ENCODE results near the gene FAF1.
"Not testable (repeated sequence)": the region's sequence is repeated elsewhere in the genome, so short reads cannot be mapped to it uniquely, and the experiment has no call there.

FAF1 gene

DNA sequence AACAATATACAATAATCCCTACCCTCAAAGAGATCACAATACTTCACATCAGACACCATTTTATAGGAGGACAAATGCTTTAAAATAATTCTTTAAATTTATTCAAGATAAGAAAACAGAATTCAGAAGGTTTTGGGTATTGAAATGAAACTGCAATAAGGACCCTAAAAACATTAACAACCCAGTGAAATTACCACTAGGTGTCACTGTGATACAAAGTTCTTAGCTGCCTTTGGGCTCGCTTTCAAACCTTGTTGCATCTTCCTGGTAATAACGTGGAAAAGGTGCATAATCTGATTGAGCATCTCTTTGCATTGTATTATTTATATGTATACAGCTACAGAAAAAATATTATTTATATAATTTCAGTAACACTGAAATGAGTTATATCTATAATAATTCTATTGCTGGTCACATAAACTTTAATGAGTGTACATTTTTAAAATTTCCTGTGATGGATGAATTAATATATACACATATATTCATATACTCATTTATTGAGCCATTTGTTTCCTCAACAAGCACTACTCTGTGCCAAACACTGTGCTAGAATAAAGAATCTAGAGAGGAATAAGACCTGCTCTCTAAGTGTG, 185.2 kb downstream of the FAF1 start:
- peak; percentile 28 for DNase-seq (ENCODE audit: low spot score)

DNA sequence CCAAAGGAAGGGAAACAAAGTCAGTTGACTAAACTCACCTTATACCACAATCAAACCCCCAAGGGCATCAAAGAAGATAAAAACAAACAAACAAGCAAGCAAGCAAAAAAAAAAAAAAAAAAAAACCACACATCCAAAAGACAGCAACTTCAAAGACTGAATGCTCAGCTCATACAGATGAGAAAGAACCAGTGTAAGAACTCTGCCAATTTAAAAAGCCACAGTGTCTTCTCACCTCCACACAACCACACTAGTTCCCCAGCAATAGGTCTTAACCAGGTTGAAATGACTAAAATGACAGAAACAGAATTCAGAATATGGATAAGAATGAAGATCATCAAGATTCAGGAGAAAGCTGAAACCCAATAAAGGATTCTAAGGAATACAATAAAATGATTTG, 193.4 kb downstream of the FAF1 start:
- DNase-seq (ENCODE audit: low spot score), result no peak

DNA sequence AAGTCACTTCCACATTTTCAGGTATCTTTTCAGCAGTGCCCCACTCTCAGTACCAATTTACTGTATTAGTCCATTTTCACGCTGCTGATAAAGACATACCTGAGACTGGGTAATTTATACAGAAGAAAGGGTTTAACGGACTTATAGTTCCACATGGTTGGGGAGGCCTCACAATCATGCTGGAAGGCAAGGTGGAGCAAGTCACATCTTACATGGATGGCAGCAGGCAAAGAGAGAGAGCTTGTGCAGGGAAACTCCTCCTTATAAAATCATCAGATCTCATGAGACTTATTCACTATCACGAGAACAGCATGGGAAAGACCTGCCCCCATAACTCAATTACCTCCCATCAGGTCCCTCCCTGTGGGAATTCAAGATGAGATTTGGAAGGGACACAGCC, 203.5 kb downstream of the FAF1 start:
- not testable (repeated sequence) for DNase-seq (ENCODE audit: low spot score)

DNA sequence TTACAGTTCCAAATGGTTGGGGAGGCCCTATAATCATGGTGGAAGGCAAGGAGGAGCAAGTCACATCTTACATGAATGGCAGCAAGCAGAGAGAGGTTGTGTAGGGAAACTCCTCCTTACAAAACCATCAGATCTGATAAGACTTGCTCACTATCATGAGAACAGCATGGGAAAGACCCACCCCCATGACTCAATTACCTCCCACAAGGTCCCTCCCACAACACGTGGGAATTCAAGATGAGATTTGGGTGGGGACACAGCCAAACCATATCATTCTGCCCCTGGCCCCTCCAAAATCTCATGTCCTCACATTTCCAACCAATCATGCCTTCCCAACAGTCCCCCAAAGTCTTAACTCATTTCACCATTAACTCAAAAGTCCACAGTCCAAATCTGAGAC, 205.3 kb downstream of the FAF1 start:
- not testable (repeated sequence) for DNase-seq (ENCODE audit: low spot score)

DNA sequence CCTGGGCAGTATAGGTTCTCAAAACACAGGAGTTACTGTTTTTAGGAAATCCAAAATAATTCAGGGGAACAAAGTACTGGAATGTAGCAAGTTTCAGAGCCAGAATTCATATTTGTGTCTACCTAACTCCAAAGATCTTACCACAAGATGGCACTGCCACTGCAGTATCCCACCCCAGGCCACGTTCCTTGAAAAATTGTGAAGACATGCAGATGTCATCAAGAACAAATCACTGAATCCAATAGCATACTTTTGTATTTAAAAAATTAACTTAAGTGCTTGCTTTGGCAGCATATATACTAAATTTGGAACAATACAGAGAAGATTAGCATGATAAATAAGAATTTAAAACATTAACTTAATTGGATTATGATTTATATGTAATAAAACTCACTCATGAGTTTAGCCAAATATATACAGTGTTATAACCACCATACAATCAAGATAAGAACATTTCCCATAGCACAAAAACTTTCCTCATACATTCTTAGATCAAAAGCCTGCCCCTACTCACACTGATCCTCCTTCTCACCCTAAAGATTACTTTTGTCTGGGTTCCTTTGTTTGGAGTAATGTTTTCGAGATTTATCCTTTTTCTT, 209.9 kb downstream of the FAF1 start:
- peak; percentile 28 for DNase-seq (ENCODE audit: low spot score)

DNA sequence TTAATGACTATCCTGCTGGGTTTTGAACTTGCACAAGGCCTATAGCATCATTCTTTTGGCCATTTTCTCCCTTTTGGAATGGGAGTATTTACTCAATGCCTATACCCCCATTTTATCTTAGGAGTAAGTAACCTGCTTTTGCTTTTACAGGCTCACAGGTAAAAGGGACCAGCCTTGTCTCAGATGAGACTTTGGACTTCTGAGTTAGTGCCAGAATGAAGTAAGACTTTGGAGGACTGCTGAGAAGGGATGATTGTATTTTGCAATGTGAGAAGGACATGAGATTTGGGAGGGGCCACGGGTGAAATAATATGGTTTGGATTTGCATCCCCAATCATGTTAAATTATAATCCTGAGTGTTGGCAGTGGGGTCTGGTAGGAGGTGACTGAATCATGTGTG, 212.7 kb downstream of the FAF1 start:
- no peak for DNase-seq (ENCODE audit: low spot score)

GRCh38 chr1:50742523-50742922, 217.5 kb downstream of the FAF1 start:
- peak; percentile 3 for DNase-seq (ENCODE audit: low spot score)

DNA sequence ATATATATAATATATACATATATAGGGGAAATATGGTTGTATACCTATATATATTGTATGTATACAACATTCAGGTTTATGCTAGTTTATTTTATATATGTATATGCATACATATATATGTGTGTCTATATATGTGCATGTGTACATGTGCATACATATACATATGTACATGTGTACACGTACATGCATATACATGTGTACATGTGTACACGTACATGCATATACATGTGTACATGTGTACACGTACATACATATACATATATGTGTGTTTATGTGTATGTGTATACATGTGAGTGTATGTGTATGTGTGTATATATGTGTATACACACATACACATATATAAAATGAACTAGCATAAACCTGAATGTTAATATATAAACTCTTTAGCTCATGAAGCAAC, 220.9 kb downstream of the FAF1 start:
- DNase-seq (ENCODE audit: low spot score), result no peak

DNA sequence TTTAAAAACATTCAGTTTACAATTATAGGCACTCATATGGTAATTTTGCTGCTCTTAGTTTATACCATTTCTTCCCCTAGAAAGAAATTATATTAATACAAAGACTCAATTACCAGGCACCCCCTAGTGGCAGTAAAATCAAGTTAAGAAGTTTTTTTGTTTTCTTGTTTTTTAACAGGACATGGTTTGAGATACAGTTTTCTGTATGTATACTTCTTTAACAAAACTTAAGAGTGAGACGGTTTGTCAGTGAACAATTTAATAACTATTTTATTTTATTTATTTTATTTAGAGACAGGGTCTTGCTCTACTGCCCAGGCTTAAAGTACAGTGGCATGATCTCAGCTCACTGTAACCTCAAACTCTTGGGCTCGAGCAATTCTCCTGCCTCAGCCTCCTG, 224.6 kb downstream of the FAF1 start:
- DNase-seq (ENCODE audit: low spot score), result peak; percentile 27

- not testable (repeated sequence) for DNase-seq (ENCODE audit: low spot score)
Observed at GRCh38 chr1:50727578-50727977, 232.5 kb downstream of the FAF1 start.

- DNase-seq (ENCODE audit: low spot score), result no peak
Observed at GRCh38 chr1:50724626-50725286, 235.3 kb downstream of the FAF1 start.

GRCh38 chr1:50720457-50721053, 239.5 kb downstream of the FAF1 start:
- no peak for DNase-seq (ENCODE audit: low spot score)

DNA sequence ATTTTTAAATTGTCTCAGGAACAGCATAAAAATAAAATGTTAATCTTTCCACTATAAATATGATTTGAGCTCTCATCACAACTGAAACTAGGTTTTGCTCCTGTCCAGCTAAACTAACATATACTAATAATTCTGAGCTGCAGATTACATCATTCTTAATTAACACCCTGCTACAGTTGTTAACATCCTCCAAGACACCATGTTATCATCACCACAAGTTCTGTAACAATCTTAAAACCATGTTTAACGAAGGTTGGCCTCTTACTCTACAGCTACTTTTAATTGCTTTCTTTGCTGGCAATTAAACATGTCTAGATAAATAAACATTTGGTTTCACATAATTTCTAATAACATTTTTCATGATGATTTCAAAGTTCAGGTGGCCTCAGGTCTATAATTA, 240.9 kb downstream of the FAF1 start:
- DNase-seq (ENCODE audit: low spot score), result no peak

- no peak for DNase-seq (ENCODE audit: low spot score)
Observed at GRCh38 chr1:50717327-50717726, 242.7 kb downstream of the FAF1 start.

DNA sequence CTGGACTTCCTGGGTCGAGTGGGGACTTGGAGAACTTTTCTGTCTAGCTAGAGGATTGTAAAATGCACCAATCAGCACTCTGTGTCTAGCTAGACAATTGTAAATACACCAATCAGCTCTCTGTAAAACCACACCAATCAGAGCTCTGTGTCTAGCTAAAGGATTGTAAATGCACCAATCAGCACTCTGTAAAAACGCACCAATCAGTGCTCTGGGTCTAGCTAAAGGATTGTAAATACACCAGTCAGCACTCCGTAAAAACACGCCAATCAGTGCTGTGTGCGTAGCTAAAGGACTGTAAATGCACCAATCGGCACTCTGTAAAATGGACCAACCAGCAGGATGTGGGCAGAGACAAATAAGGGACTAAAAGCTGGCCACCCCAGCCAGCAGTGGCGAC, 243.6 kb downstream of the FAF1 start:
- DNase-seq (ENCODE audit: low spot score), result not testable (repeated sequence)

DNA sequence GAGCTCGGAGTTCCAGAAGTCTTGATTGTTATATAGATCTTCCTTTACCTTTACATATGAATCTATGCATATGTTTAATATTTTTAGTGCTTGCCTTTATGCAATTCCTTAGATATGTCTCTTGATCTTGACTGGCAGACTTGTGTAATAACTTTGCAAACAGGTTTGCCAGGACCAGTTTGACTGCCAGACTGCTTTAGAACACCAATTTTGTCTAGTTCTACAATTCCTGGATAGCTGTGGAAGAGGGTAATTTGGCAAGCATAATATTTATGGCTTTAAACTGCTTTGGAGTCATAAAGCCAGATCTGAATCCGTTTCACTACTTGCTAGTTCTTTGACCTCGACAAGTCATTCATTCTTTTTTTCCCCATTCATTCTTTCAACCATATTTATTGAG, 250.0 kb downstream of the FAF1 start:
- DNase-seq (ENCODE audit: low spot score), result no peak

- no peak for DNase-seq (ENCODE audit: low spot score)
Observed at GRCh38 chr1:50707824-50708223, 252.2 kb downstream of the FAF1 start.

DNA sequence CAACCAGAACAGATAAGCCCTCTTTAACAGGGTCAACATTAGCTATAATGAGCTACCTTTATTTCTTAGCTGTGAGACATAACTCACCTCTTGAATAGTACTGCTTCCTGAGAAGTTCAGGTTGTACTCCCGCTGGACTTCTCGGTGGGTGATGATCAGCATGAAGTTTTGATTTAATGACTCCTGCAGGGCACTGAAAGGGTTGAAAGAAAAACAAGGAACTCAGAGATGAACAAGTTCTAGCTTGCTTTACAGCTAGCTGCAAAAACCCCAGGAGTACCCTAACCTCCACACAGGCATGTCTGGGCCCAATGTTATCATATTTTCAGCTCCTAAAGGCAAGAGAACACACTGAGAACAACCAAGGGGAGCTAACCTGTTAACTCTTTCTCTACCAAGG, 254.4 kb downstream of the FAF1 start:
- no peak for DNase-seq (ENCODE audit: low spot score)

- DNase-seq (ENCODE audit: low spot score), result no peak
Observed at GRCh38 chr1:50705041-50705440, 255.0 kb downstream of the FAF1 start.

DNA sequence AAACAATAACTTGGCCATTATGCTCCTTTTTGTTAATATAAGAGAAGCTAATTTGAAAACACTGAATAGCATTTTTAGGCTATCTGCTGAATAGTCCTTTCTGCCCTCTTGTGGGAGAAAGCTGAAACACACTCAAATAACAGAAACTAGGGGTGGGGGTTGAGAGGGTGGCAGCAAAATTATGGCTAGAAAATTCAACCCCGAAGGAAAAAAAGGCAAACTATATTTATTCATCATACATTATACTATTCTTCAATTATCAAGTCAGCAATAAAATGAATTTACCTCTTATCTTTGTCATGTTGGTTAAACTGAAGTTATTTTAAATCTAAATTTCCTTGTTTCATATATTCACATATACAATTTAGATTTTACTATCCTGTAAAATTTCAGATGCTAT, 255.9 kb downstream of the FAF1 start:
- peak; percentile 43 for DNase-seq (ENCODE audit: low spot score)

DNA sequence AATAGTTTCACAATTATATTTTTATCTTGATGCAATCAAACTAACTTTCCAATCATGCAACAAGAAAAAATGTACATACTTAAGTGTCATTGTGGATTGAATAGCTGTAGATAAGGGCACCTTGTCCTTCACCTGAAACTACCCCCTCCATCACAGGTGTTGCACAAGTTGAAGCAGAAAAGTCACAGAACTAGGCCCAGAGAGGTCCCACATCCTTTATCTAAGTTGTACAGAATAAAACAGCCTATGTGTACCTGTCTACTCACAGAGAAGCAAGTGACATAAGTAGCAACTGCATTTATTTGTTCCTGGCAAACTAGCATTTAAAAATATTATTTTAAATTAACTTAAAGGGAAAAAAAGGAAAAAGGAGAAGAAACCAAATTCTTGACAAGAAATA, 256.8 kb downstream of the FAF1 start:
- no peak for DNase-seq (ENCODE audit: low spot score)

DNA sequence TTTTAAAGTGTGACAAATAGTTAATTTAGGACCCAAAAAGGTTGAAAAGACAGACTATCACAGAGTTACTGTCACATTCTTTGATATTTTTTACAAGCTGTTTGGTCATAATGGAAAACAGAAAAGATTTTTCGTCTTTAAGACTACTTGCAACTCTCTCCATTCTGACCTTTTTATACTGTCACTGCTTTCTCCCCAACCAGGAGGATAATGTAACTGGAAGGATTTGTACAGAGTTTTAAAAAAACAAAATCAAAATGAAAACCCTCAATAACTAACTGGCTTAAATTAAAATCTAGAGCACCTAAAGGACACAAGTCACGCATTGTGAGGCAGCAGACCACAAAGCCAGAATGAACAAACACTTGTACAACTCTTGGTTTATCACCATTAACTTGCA, 257.7 kb downstream of the FAF1 start:
- no peak for DNase-seq (ENCODE audit: low spot score)

DNA sequence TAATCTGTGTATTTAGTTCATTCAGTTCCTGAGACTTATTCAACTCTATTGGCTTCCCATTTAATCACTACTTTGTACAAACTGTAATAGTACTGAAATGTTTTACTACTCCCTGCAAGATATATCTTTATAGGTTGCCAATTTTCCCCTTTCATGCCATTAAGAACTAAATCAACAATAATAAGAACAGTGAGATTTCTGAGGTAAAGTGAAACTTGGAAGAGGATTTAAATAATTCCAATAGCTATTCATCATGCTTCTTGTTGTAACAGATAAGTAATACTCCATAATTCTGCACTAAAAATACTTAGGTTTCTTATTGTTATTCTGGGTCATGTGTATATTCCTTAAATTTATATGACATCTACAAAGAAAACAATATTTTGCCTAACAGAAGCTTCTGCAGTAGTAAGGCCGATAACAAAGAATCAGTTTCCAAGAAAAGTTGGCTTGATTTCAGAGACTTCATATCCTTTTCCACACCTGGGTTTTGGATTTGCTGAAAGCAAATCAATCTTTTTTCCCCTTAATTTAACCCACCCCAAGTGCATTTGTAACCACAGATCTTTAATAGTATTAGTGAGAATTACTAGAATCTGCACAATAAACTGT, 258.3 kb downstream of the FAF1 start:
- DNase-seq (ENCODE audit: low spot score), result no peak
